ENCODE data around the gene JAM3.
A peak's percentile ranks its signal among the peaks of the same experiment; 100 is the strongest.

JAM3 gene

DNA sequence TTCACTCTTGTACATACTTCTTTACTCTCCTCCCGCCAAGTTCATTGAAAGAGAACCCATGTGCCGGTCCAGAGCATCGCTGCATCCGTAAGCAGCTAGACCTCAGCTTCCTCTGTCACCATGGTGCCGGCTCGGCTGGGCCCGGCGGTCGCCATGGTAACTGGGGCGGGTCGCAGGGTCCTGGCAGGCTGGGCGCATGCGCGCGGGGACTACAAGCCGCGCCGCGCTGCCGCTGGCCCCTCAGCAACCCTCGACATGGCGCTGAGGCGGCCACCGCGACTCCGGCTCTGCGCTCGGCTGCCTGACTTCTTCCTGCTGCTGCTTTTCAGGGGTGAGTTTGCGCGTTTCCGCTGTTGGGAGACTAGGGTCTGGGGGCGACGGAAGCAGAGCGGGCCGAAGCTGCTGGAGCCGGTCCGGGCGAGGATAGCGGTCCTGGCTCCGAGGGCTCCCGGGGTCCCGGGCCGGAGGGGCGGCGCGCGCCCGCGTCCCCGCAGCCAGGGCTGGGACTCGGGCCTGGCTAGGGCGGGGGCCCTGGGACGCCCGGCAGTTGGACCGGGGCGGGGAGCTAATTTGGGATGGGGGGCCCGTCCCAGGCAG is at the start of gene JAM3:
Gene JAM3 (plus strand): TSS at position 244 of the 597 bp plus-strand sequence. CDS start 12 bp downstream, at position 256.
- H3K27me3 ChIP-seq (replicated peaks; ENCODE audit: insufficient read depth, low read length), result no peaks in the 10 kb centered on the region
- peak; percentile 22 for DNase-seq

DNA sequence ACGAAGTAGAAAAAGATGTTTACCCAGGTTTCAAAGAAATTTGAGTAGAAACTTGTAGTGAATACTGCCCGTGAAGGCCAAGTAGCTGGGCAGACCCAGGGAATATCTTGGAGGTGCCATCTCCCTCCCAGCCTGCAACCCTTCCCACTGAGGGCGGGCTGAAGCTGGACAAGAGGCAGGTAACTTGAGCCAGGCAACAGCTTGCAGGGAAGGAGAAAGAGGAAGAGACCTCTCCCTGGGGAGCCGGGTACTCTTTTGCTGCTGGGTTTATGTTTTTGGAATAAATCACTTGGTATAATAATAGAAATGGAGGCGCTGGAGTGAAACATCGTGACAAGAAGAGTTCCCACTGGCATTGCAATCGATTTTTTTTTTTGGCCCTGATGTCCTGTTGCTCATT is 49.4 kb upstream of the JAM3 start:
- no peak overlapping the region for H3K4me3 ChIP-seq (ENCODE audit: low read length)
- TF ChIP-seq EZH2 (optimal IDR thresholded peaks at IDR 0.05; ENCODE audit: low read depth, low read length), result no peak
- DNase-seq, result no peak
- H3F3A ChIP-seq (ENCODE audit: insufficient read depth, low read length), result no peaks in the 10 kb centered on the region
- no peak overlapping the region for H3K4me2 ChIP-seq (ENCODE audit: low read depth, low read length)
- H3K4me1 ChIP-seq (ENCODE audit: low read length), result no peaks in the 10 kb centered on the region
- H3K27ac ChIP-seq (ENCODE audit: low read length), result no peak overlapping the region
- no peak overlapping the region for H2AFZ ChIP-seq (ENCODE audit: low read length)
- H3K9me3 ChIP-seq (replicated peaks; ENCODE audit: insufficient read depth, low read length), result no peaks in the 10 kb centered on the region
- H3K9me2 ChIP-seq (replicated peaks; ENCODE audit: insufficient read depth, low read length), result no peaks in the 10 kb centered on the region
- no peaks in the 10 kb centered on the region for H4K20me1 ChIP-seq (ENCODE audit: insufficient read depth, low read length)
- no peaks in the 10 kb centered on the region for H3K27me3 ChIP-seq (replicated peaks; ENCODE audit: insufficient read depth, low read length)
- no peak overlapping the region for H3K9ac ChIP-seq (ENCODE audit: low read length)
- H3K79me2 ChIP-seq (ENCODE audit: low read length), result no peaks in the 10 kb centered on the region
- no peaks in the 10 kb centered on the region for H3K36me3 ChIP-seq (replicated peaks; ENCODE audit: insufficient read depth, low read length)

More for the DNA sequence above, at the start of gene JAM3:
- TF ChIP-seq, protein P1, sequence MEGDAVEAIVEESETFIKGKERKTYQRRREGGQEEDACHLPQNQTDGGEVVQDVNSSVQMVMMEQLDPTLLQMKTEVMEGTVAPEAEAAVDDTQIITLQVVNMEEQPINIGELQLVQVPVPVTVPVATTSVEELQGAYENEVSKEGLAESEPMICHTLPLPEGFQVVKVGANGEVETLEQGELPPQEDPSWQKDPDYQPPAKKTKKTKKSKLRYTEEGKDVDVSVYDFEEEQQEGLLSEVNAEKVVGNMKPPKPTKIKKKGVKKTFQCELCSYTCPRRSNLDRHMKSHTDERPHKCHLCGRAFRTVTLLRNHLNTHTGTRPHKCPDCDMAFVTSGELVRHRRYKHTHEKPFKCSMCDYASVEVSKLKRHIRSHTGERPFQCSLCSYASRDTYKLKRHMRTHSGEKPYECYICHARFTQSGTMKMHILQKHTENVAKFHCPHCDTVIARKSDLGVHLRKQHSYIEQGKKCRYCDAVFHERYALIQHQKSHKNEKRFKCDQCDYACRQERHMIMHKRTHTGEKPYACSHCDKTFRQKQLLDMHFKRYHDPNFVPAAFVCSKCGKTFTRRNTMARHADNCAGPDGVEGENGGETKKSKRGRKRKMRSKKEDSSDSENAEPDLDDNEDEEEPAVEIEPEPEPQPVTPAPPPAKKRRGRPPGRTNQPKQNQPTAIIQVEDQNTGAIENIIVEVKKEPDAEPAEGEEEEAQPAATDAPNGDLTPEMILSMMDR (IDR thresholded peaks at IDR 0.05; ENCODE audit: low read length), result no peak
- TF ChIP-seq EZH2phosphoT487 (IDR thresholded peaks at IDR 0.05; ENCODE audit: low read length), result no peak
- no peak for TF ChIP-seq EZH2 (optimal IDR thresholded peaks at IDR 0.05; ENCODE audit: low read depth, low read length)
- Histone ChIP-seq H3K9me2 (replicated peaks; ENCODE audit: insufficient read depth, low read length) (no peaks in the 10 kb centered on the region), H3K4me1 (ENCODE audit: low read length) (no peaks in the 10 kb centered on the region), H3K36me3 (replicated peaks; ENCODE audit: insufficient read depth, low read length) (no peaks in the 10 kb centered on the region), H3F3A (ENCODE audit: insufficient read depth, low read length) (no peaks in the 10 kb centered on the region), H2AFZ (ENCODE audit: low read length) (no peak within 1 kb of the TSS), H3K9me3 (replicated peaks; ENCODE audit: insufficient read depth, low read length) (no peaks in the 10 kb centered on the region), H4K20me1 (ENCODE audit: insufficient read depth, low read length) (no peaks in the 10 kb centered on the region), H3K4me2 (ENCODE audit: low read depth, low read length) (no peak within 1 kb of the TSS), H3K27ac (ENCODE audit: low read length) (no peak within 1 kb of the TSS), H3K4me3 (ENCODE audit: low read length) (no peak within 1 kb of the TSS), H3K9ac (ENCODE audit: low read length) (no peak within 1 kb of the TSS), H3K79me2 (ENCODE audit: low read length) (no peaks in the 10 kb centered on the region)

DNA sequence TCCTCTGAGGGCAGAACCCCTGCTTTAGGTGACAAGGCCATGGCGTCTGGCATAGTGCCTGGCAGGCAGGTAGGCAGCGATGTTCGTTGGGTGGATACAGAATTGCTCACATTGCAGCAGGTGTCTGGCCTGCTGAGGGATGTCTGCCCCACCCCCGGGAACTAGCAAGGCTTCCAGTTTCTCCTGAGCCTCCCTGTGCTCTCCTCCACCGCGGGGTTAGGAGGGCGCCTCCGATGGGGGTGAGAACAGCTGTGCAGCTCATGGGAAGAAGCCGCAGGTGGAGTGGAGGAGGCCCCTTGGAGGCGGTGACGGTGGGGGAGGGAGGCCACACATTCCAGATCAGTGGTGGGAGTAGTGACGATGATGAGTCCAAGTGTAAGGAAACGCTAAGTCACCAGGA is 48.3 kb upstream of the JAM3 start:
- Histone ChIP-seq H3K4me1 (ENCODE audit: low read length) (no peaks in the 10 kb centered on the region), H2AFZ (ENCODE audit: low read length) (no peak overlapping the region), H3K27me3 (replicated peaks; ENCODE audit: insufficient read depth, low read length) (no peaks in the 10 kb centered on the region), H3K9me3 (replicated peaks; ENCODE audit: insufficient read depth, low read length) (no peaks in the 10 kb centered on the region), H4K20me1 (ENCODE audit: insufficient read depth, low read length) (no peaks in the 10 kb centered on the region), H3K4me3 (ENCODE audit: low read length) (no peak overlapping the region), H3K9ac (ENCODE audit: low read length) (no peak overlapping the region), H3K9me2 (replicated peaks; ENCODE audit: insufficient read depth, low read length) (no peaks in the 10 kb centered on the region), H3F3A (ENCODE audit: insufficient read depth, low read length) (no peaks in the 10 kb centered on the region), H3K79me2 (ENCODE audit: low read length) (no peaks in the 10 kb centered on the region), H3K27ac (ENCODE audit: low read length) (no peak overlapping the region), H3K4me2 (ENCODE audit: low read depth, low read length) (no peak overlapping the region), H3K36me3 (replicated peaks; ENCODE audit: insufficient read depth, low read length) (no peaks in the 10 kb centered on the region)
- TF ChIP-seq, protein P1 (IDR thresholded peaks at IDR 0.05; ENCODE audit: low read length), result no peak
- TF ChIP-seq EZH2 (optimal IDR thresholded peaks at IDR 0.05; ENCODE audit: low read depth, low read length) (no peak), EZH2phosphoT487 (IDR thresholded peaks at IDR 0.05; ENCODE audit: low read length) (no peak)
- DNase-seq, result no peak

DNA sequence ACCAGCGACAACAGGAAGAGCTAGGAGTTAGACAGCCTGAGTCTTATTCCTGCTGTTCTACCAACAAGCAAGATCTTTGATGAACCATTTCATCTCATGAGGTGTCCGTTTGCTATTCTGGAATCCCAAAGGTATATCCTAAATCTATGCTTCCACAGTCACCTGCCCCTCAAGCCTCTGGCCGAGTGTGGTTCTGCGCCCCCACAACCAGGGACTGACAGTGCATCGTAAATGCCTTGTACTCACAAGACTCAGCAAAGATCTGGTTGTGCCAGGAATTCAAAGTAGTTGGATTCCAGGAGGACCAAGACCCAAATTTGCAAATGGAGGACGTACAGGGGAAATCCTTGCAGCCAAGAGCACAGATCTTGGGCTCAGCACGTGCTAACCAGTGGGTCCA is 47.5 kb upstream of the JAM3 start:
- Histone ChIP-seq H3K9ac (ENCODE audit: low read length) (no peak overlapping the region), H3F3A (ENCODE audit: insufficient read depth, low read length) (no peaks in the 10 kb centered on the region), H3K9me2 (replicated peaks; ENCODE audit: insufficient read depth, low read length) (no peaks in the 10 kb centered on the region), H4K20me1 (ENCODE audit: insufficient read depth, low read length) (no peaks in the 10 kb centered on the region), H3K9me3 (replicated peaks; ENCODE audit: insufficient read depth, low read length) (no peaks in the 10 kb centered on the region), H3K79me2 (ENCODE audit: low read length) (no peaks in the 10 kb centered on the region), H3K4me2 (ENCODE audit: low read depth, low read length) (no peak overlapping the region), H3K4me3 (ENCODE audit: low read length) (no peak overlapping the region), H3K4me1 (ENCODE audit: low read length) (no peaks in the 10 kb centered on the region), H3K27me3 (replicated peaks; ENCODE audit: insufficient read depth, low read length) (no peaks in the 10 kb centered on the region), H3K27ac (ENCODE audit: low read length) (no peak overlapping the region), H3K36me3 (replicated peaks; ENCODE audit: insufficient read depth, low read length) (no peaks in the 10 kb centered on the region), H2AFZ (ENCODE audit: low read length) (no peak overlapping the region)
- no peak for DNase-seq
- no peak for TF ChIP-seq EZH2 (optimal IDR thresholded peaks at IDR 0.05; ENCODE audit: low read depth, low read length)
